Superior temporal gyrus (tissue), 1 donor: ENCODE data around the gene ADAP1.
A peak's percentile ranks its signal among the peaks of the same experiment; 100 is the strongest.

ENCODE experiments used
- DNase-seq: peaks from one replicate; pipeline ENCODE4 v3.0.0-alpha.2; 2016; ENCODE audit errors: extremely low spot score

The ADAP1 gene

GRCh38 chr7:895451-896052 is 58.9 kb downstream of the ADAP1 start:
- DNase-seq = no peak

GRCh38 chr7:894927-895450 is 59.5 kb downstream of the ADAP1 start:
- no peak for DNase-seq

- no peak for DNase-seq
Observed at GRCh38 chr7:894164-894867, 60.2 kb downstream of the ADAP1 start.

GRCh38 chr7:893686-894085 is 60.8 kb downstream of the ADAP1 start:
- no peak for DNase-seq

- DNase-seq = no peak
Observed at GRCh38 chr7:892648-893593, 61.6 kb downstream of the ADAP1 start.

- DNase-seq = no peak
Observed at GRCh38 chr7:891805-892204, 62.7 kb downstream of the ADAP1 start.

- DNase-seq = no peak
Observed at GRCh38 chr7:891291-891690, 63.2 kb downstream of the ADAP1 start.

- DNase-seq = no peak
Observed at GRCh38 chr7:890868-891267, 63.6 kb downstream of the ADAP1 start.

GRCh38 chr7:889391-889790 is 65.1 kb downstream of the ADAP1 start:
- no peak for DNase-seq

GRCh38 chr7:889025-889390 is 65.5 kb downstream of the ADAP1 start:
- DNase-seq = no peak

- DNase-seq = no peak
Observed at GRCh38 chr7:888081-889024, 66.1 kb downstream of the ADAP1 start.

- no peak for DNase-seq
Observed at GRCh38 chr7:887488-887820, 67.0 kb downstream of the ADAP1 start.

GRCh38 chr7:886626-887487 is 67.6 kb downstream of the ADAP1 start:
- no peak for DNase-seq

GRCh38 chr7:885893-886625 is 68.4 kb downstream of the ADAP1 start:
- no peak for DNase-seq

GRCh38 chr7:885261-885892 is 69.1 kb downstream of the ADAP1 start:
- no peak for DNase-seq

- DNase-seq = no peak
Observed at GRCh38 chr7:884191-885003, 70.1 kb downstream of the ADAP1 start.

- peak; percentile 30 for DNase-seq
Observed at GRCh38 chr7:883055-884021, 71.1 kb downstream of the ADAP1 start.
